Keratinocyte (primary cell): ENCODE data around the gene AMBRA1. TPM values are rescaled to one million over a fixed set of nuclear protein-coding genes. Genes with fewer than 3 reads are reported as not detected.
A peak's percentile ranks its signal among the peaks of the same experiment; 100 is the strongest.

Experiments used
- DNase-seq: peaks from one replicate; pipeline ENCODE4 v3.0.0-alpha.2; 2011; ENCODE audit warnings: low read depth, missing footprints, low spot score
- FAIRE-seq: peaks from 2 replicates; lab custom pipeline; 2011; peaks lifted over from hg19 to GRCh38; lab: Jason Lieb, UNC
- H2AFZ ChIP-seq: 2 replicates; pipeline ENCODE4 v1.6.0; 2012; ENCODE audit warnings: low read length, control low read depth, inconsistent platforms; ENCODE audit not compliant: control insufficient read depth
- H3K27ac ChIP-seq: 2 replicates; pipeline ENCODE4 v1.5.1; 2011; ENCODE audit warnings: low read length; ENCODE audit not compliant: control insufficient read depth, insufficient read depth
- H3K27me3 ChIP-seq: 3 replicates; pipeline ENCODE4 v1.6.0; 2011; ENCODE audit warnings: low read length; ENCODE audit not compliant: control insufficient read depth, insufficient read depth; ENCODE audit errors: extremely low read depth
- H3K36me3 ChIP-seq, 2 experiments: 2 replicates in 1 of 2; 3 replicates in 1 of 2; pipeline ENCODE4 v1.5.1; 2011; ENCODE audit warnings: low read length in 2 of 2, mild to moderate bottlenecking in 1 of 2; ENCODE audit not compliant: control insufficient read depth in 2 of 2, insufficient read depth in 2 of 2; ENCODE audit errors: extremely low read depth in 1 of 2
- H3K4me1 ChIP-seq: 3 replicates; pipeline ENCODE4 v1.5.1; 2011; ENCODE audit warnings: low read length; ENCODE audit not compliant: control insufficient read depth, insufficient read depth; ENCODE audit errors: extremely low read depth
- H3K4me2 ChIP-seq: 3 replicates; pipeline ENCODE4 v1.6.0; 2011; ENCODE audit warnings: low read depth, low read length; ENCODE audit not compliant: control insufficient read depth, insufficient read depth; ENCODE audit errors: extremely low read depth
- H3K4me3 ChIP-seq, 3 experiments: fragments of 200-600 bp in 1 of 3; sonication (generic) in 1 of 3; 2 replicates in 2 of 3; 3 replicates in 1 of 3; pipeline ENCODE4 v1.5.1; 2011 to 2016; ENCODE audit warnings: low read length in 3 of 3, mild to moderate bottlenecking in 3 of 3, control low read depth in 2 of 3, inconsistent platforms in 1 of 3, low read depth in 1 of 3, mixed read lengths in 1 of 3, mixed run types in 1 of 3, moderate library complexity in 1 of 3; ENCODE audit not compliant: control insufficient read depth in 2 of 3, insufficient read depth in 2 of 3; ENCODE audit errors: extremely low read depth in 1 of 3
- H3K79me2 ChIP-seq: 2 replicates; pipeline ENCODE4 v1.6.0; 2012; ENCODE audit warnings: low read length; ENCODE audit not compliant: control insufficient read depth, insufficient read depth
- H3K9ac ChIP-seq: 3 replicates; pipeline ENCODE4 v1.6.0; 2011; ENCODE audit warnings: low read length; ENCODE audit not compliant: control insufficient read depth, insufficient read depth; ENCODE audit errors: extremely low read depth
- H3K9me1 ChIP-seq: 3 replicates; pipeline ENCODE4 v1.6.0; 2011; ENCODE audit warnings: low read length; ENCODE audit not compliant: control insufficient read depth, insufficient read depth; ENCODE audit errors: extremely low read depth
- H3K9me3 ChIP-seq: 2 replicates; pipeline ENCODE4 v1.5.1; 2012; ENCODE audit warnings: low read depth, low read length; ENCODE audit not compliant: control insufficient read depth
- H4K20me1 ChIP-seq: 3 replicates; pipeline ENCODE4 v1.6.0; 2011; ENCODE audit warnings: low read length; ENCODE audit not compliant: control insufficient read depth, insufficient read depth; ENCODE audit errors: extremely low read depth
- EZH2 ChIP-seq: IDR thresholded peaks from one replicate; pipeline ENCODE4 v1.6.1; 2012; ENCODE audit warnings: inconsistent platforms, mild to moderate bottlenecking, low read length, moderate library complexity
- dilution Hi-C: fragments of 300-500 bp; cut with MboI; formaldehyde crosslinking; loops from one replicate; pipeline ENCODE4 v1.7.0; 2020; ENCODE audit warnings: low sequenced_read_pairs; ENCODE audit not compliant: extremely low pct_ligation_motif_present
- polyA plus RNA-seq, 5 experiments: library from polyadenylated mRNA; depleted of rRNA in 3 of 5; stranded (reverse) in 3 of 5; stranded (forward) in 1 of 5; unstranded in 1 of 5; fragments of >200 nt; gene quantifications; 1 replicate in 1 of 5; 2 replicates in 3 of 5; 3 replicates in 1 of 5; pipeline versions ENCODE4 v1.2.1 to v1.2.3, GENCODE V29; 2011 to 2012; ENCODE audit warnings: missing spikeins in 2 of 5, low read depth in 1 of 5, low replicate concordance in 1 of 5
- TF ChIP-seq, protein P1 (sequence below), 3 experiments: IDR thresholded peaks in 1 of 3; conservative IDR thresholded peaks in 1 of 3; optimal IDR thresholded peaks in 1 of 3; 2 replicates in 2 of 3; 3 replicates in 1 of 3; pipeline versions ENCODE3 to v1.5.1; 2011; ENCODE audit warnings: low read length in 3 of 3, mild to moderate bottlenecking in 3 of 3, moderate library complexity in 2 of 3, control low read depth in 1 of 3, inconsistent platforms in 1 of 3; ENCODE audit not compliant: insufficient read depth in 2 of 3; ENCODE audit errors: extremely low read depth in 1 of 3

The AMBRA1 gene
- polyA plus RNA-seq, 1 donor (not counting 4 experiments of a cell fraction or from before 2014, with no cell fraction given): 10.5 TPM

DNA sequence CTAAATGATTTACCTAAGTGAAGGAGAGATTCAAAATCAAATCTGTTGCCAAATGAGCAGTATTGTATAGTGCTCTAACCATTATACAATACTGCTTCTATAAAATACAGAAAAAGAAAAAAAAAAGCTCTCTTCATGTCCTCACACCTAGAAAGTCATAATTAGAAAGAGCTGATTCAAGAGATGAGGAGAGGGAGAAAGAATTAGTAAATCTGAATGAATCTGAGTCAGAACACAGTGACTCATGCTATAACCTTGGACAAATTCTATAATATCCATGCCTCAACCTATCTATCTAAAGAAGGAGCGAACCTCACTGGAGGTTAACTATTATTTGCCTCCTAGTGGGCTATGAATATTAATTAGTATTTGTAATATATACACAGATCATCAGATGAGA is 29.4 kb downstream of the AMBRA1 start:
- Histone ChIP-seq H3K79me2 (peaks cover 68% of the 10 kb centered on the region), H4K20me1 (no peaks in the 10 kb centered on the region), H3K36me3 (no peaks in the 10 kb centered on the region), H3K27me3 (no peaks in the 10 kb centered on the region), H3K9ac (peak overlapping the region; percentile 8), H2AFZ (no peak overlapping the region), H3K9me3 (no peaks in the 10 kb centered on the region), H3K27ac (peak overlapping the region; percentile 66), H3K4me2 (peak overlapping the region; percentile 41), H3K4me1 (peaks cover 30% of the 10 kb centered on the region), H3K4me3 (no peak overlapping the region), H3K9me1 (no peaks in the 10 kb centered on the region)
- TF ChIP-seq, protein P1, sequence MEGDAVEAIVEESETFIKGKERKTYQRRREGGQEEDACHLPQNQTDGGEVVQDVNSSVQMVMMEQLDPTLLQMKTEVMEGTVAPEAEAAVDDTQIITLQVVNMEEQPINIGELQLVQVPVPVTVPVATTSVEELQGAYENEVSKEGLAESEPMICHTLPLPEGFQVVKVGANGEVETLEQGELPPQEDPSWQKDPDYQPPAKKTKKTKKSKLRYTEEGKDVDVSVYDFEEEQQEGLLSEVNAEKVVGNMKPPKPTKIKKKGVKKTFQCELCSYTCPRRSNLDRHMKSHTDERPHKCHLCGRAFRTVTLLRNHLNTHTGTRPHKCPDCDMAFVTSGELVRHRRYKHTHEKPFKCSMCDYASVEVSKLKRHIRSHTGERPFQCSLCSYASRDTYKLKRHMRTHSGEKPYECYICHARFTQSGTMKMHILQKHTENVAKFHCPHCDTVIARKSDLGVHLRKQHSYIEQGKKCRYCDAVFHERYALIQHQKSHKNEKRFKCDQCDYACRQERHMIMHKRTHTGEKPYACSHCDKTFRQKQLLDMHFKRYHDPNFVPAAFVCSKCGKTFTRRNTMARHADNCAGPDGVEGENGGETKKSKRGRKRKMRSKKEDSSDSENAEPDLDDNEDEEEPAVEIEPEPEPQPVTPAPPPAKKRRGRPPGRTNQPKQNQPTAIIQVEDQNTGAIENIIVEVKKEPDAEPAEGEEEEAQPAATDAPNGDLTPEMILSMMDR (optimal IDR thresholded peaks at IDR 0.05 in 1 of 3, IDR thresholded peaks at IDR 0.05 in 1 of 3, conservative IDR thresholded peaks at IDR 0.05 in 1 of 3; ENCODE audit: extremely low read depth in 1 of 3, insufficient read depth in 2 of 3, low read length in 3 of 3): no peak
- no peak for TF ChIP-seq EZH2
- DNase-seq (no peak), FAIRE-seq (no peak)
- dilution Hi-C loops: no loop called here

DNA sequence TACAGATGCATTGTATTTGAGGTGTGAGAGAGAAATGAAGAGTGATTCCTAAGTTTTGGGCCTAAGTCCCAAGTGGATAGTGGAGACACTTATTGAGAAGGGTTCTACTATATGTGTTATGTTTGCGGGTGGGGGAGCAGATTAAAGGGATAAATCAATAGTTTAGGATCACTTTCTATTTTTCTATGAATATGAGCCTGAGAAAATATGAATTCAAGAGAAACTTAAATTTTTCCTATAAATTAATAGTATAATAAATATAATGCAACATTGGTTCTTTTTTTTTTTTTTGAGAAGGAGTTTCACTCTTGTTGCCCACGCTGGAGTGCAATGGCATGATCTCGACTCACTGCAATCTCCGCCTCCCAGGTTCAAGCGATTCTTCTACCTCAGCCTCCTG is 31.3 kb downstream of the AMBRA1 start:
- Histone ChIP-seq H4K20me1 (no peaks in the 10 kb centered on the region), H2AFZ (no peak overlapping the region), H3K36me3 (no peaks in the 10 kb centered on the region), H3K27me3 (no peaks in the 10 kb centered on the region), H3K9me1 (no peaks in the 10 kb centered on the region), H3K4me1 (peaks cover 30% of the 10 kb centered on the region), H3K9me3 (no peaks in the 10 kb centered on the region), H3K27ac (no peak overlapping the region), H3K9ac (no peak overlapping the region), H3K4me3 (no peak overlapping the region), H3K79me2 (peaks cover 72% of the 10 kb centered on the region), H3K4me2 (no peak overlapping the region)
- FAIRE-seq: no peak
- no peak for DNase-seq
- TF ChIP-seq, protein P1 (optimal IDR thresholded peaks at IDR 0.05 in 1 of 3, IDR thresholded peaks at IDR 0.05 in 1 of 3, conservative IDR thresholded peaks at IDR 0.05 in 1 of 3; ENCODE audit: extremely low read depth in 1 of 3, insufficient read depth in 2 of 3, low read length in 3 of 3): no peak
- TF ChIP-seq EZH2: no peak
- dilution Hi-C loops: no loop called here
